Stimulated activated CD4-positive, alpha-beta T cell treated with anti-CD3 and anti-CD28 coated beads, Interleukin-4, amount 100 ng/mL, for 48 hours (primary cell): Measurements from ENCODE around the gene REN.

Experiments
- DNase-seq, 2 donors: peaks; one replicate each; pipeline ENCODE4 v3.0.0-alpha.2; 2020; ENCODE audit warnings: low read depth in 2 of 2

REN gene

GRCh38 chr1:204154568-204155255 is 11.4 kb downstream of the REN start:
- DNase-seq: no peak

- DNase-seq: no peak
Measured at GRCh38 chr1:204153667-204154066, 12.5 kb downstream of the REN start.

- DNase-seq: no peak
Measured at GRCh38 chr1:204152310-204153044, 13.7 kb downstream of the REN start.

- DNase-seq: peak in 1 of 2 donors; percentile 28
Measured at GRCh38 chr1:204151552-204152309, 14.4 kb downstream of the REN start, which contains the start of gene ETNK2. ETNK2 (minus strand) TSS chr1:204152044; CDS start chr1:204151852, 192 bp downstream.

GRCh38 chr1:204150702-204151551 is 15.2 kb downstream of the REN start:
- no peak for DNase-seq

- no peak for DNase-seq
Measured at GRCh38 chr1:204149635-204150565, 16.2 kb downstream of the REN start.

- no peak for DNase-seq
Measured at GRCh38 chr1:204149107-204149506, 17.0 kb downstream of the REN start.

- DNase-seq: no peak
Measured at GRCh38 chr1:204147406-204148383, 18.4 kb downstream of the REN start.

GRCh38 chr1:204146965-204147364 is 19.2 kb downstream of the REN start:
- DNase-seq: no peak

- no peak for DNase-seq
Measured at GRCh38 chr1:204146309-204146708, 19.8 kb downstream of the REN start.

GRCh38 chr1:204145033-204145504 is 21.1 kb downstream of the REN start:
- no peak for DNase-seq

GRCh38 chr1:204143276-204144041 is 22.7 kb downstream of the REN start:
- DNase-seq: no peak

- DNase-seq: no peak
Measured at GRCh38 chr1:204142032-204142974, 23.8 kb downstream of the REN start.

GRCh38 chr1:204141131-204141530 is 25.0 kb downstream of the REN start:
- no peak for DNase-seq

GRCh38 chr1:204139952-204140351 is 26.2 kb downstream of the REN start:
- DNase-seq: no peak

GRCh38 chr1:204139088-204139487 is 27.0 kb downstream of the REN start:
- DNase-seq: no peak

- DNase-seq: no peak
Measured at GRCh38 chr1:204136814-204137213, 29.3 kb downstream of the REN start.
